ENCODE data around the gene TEF.

Gene TEF

DNA sequence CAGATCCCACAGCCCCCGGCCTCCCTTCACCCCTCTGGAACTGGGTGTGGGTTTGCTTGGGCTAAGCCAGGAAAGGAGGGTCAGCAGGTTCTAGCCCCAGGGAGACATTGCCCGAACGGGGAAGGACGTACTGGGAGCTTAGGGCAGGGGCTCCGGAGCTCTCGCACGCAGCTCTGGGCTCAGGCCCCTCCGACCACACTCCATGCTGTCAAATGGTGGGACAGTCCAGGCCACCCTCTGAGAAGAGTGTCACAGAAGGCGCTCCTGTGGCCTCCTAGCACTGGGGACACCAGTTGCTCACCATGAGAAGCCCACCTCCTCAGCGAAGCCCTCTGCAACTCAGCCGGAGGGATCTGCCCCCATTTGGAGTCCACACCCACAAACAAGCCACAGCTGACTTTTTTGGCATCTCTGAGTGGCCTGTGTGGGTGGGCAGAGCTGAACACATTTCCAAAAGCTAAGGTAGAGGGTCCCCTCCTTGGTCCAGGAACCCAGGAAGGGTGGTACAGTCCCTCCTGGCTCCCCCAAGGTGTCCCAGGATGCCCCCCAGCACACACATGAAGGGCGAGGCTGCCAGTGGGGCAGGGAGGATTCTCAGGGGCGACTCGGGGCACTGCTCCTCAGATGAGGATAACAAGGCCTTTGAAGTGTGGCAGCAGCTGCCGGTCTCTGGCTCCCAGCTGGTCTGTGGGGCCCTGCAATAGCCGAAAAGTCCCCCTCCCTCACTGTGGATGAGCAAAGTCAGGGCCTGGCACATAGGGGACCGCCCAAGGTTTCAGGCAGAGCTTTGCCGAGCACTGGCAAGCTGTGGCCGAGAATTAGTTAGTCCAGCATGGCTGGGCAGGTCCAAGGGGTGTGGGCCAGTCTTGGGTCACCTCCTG lies 13.0 kb upstream of the TEF start:
- Histone ChIP-seq H3K27ac (ENCODE audit: low read depth, low read length) (no peak overlapping the region), H3K9me2 (replicated peaks; ENCODE audit: insufficient read depth, low read length) (no peaks in the 10 kb centered on the region), H3F3A (ENCODE audit: insufficient read depth) (no peaks in the 10 kb centered on the region), H3K9ac (ENCODE audit: low read length) (no peak overlapping the region), H4K20me1 (ENCODE audit: low read depth, low read length) (no peaks in the 10 kb centered on the region), H3K27me3 (ENCODE audit: low read length) (no peaks in the 10 kb centered on the region), H3K4me2 (ENCODE audit: low read depth, low read length, poor library complexity, severe bottlenecking) (no peak overlapping the region), H3K9me3 (ENCODE audit: insufficient read depth, low read length) (no peaks in the 10 kb centered on the region), H3K79me2 (ENCODE audit: insufficient read depth, low read length) (no peaks in the 10 kb centered on the region), H3K4me3 (ENCODE audit: insufficient read depth, low read length, poor library complexity, severe bottlenecking) (no peak overlapping the region), H2AFZ (ENCODE audit: low read depth, low read length, severe bottlenecking) (no peak overlapping the region), H3K36me3 (ENCODE audit: low read length) (no peaks in the 10 kb centered on the region)
- TF ChIP-seq CTCF (IDR thresholded peaks at IDR 0.05; ENCODE audit: insufficient read depth, low read length, poor library complexity, severe bottlenecking) (no peak), EZH2phosphoT487 (conservative IDR thresholded peaks at IDR 0.05; ENCODE audit: low read length) (no peak)

- Histone ChIP-seq H3F3A (ENCODE audit: insufficient read depth) (no peaks in the 10 kb centered on the region), H4K20me1 (ENCODE audit: low read depth, low read length) (no peaks in the 10 kb centered on the region), H3K4me2 (ENCODE audit: low read depth, low read length, poor library complexity, severe bottlenecking) (no peak overlapping the region), H3K9me3 (ENCODE audit: insufficient read depth, low read length) (no peaks in the 10 kb centered on the region), H3K27me3 (ENCODE audit: low read length) (no peaks in the 10 kb centered on the region), H2AFZ (ENCODE audit: low read depth, low read length, severe bottlenecking) (no peak overlapping the region), H3K9me2 (replicated peaks; ENCODE audit: insufficient read depth, low read length) (no peaks in the 10 kb centered on the region), H3K79me2 (ENCODE audit: insufficient read depth, low read length) (no peaks in the 10 kb centered on the region), H3K4me3 (ENCODE audit: insufficient read depth, low read length, poor library complexity, severe bottlenecking) (no peak overlapping the region), H3K36me3 (ENCODE audit: low read length) (no peaks in the 10 kb centered on the region), H3K27ac (ENCODE audit: low read depth, low read length) (no peak overlapping the region), H3K9ac (ENCODE audit: low read length) (no peak overlapping the region)
- no peak for TF ChIP-seq CTCF (IDR thresholded peaks at IDR 0.05; ENCODE audit: insufficient read depth, low read length, poor library complexity, severe bottlenecking)
- no peak for TF ChIP-seq EZH2phosphoT487 (conservative IDR thresholded peaks at IDR 0.05; ENCODE audit: low read length)
Measured at GRCh38 chr22:41369424-41369745, 12.4 kb upstream of the TEF start.

DNA sequence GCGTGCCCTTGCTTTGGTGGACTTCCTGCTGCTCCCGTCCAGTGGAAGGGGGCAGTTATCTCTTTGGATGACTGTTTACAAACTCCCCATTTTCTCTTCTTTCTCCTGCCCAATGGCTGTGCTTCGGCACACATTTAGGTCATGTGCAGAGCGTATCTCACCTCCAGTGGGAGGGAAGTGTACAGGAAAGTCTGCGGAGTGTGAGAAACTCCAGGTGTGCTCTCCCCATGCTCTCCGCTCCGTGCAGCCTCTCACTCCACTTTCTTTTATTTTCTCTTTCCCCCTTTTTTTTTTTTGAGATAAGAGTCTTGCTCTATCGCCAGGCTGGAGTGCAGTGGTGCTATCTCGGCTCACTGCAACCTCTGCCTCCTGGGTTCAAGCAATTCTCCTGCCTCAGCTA lies 11.9 kb upstream of the TEF start:
- Histone ChIP-seq H3K9me2 (replicated peaks; ENCODE audit: insufficient read depth, low read length) (no peaks in the 10 kb centered on the region), H2AFZ (ENCODE audit: low read depth, low read length, severe bottlenecking) (no peak overlapping the region), H4K20me1 (ENCODE audit: low read depth, low read length) (no peaks in the 10 kb centered on the region), H3K4me3 (ENCODE audit: insufficient read depth, low read length, poor library complexity, severe bottlenecking) (no peak overlapping the region), H3K4me2 (ENCODE audit: low read depth, low read length, poor library complexity, severe bottlenecking) (no peak overlapping the region), H3K27ac (ENCODE audit: low read depth, low read length) (no peak overlapping the region), H3K27me3 (ENCODE audit: low read length) (no peaks in the 10 kb centered on the region), H3K79me2 (ENCODE audit: insufficient read depth, low read length) (no peaks in the 10 kb centered on the region), H3K36me3 (ENCODE audit: low read length) (no peaks in the 10 kb centered on the region), H3F3A (ENCODE audit: insufficient read depth) (no peaks in the 10 kb centered on the region), H3K9ac (ENCODE audit: low read length) (no peak overlapping the region), H3K9me3 (ENCODE audit: insufficient read depth, low read length) (no peaks in the 10 kb centered on the region)
- TF ChIP-seq EZH2phosphoT487 (conservative IDR thresholded peaks at IDR 0.05; ENCODE audit: low read length) (no peak), CTCF (IDR thresholded peaks at IDR 0.05; ENCODE audit: insufficient read depth, low read length, poor library complexity, severe bottlenecking) (no peak)

Data from SU-DHL-6 (cell line).